HUES48 (cell line): ENCODE results near the gene HKDC1.

Source experiments
- H3K27ac ChIP-seq: one replicate; pipeline ENCODE4 v1.7.0; 2013; ENCODE audit warnings: low read depth, low read length, inconsistent platforms
- H3K27me3 ChIP-seq: 2 replicates; pipeline ENCODE4 v1.6.1; 2013; ENCODE audit warnings: mild to moderate bottlenecking, low read length; ENCODE audit not compliant: control insufficient read depth, insufficient read depth
- H3K36me3 ChIP-seq: 2 replicates; pipeline ENCODE4 v1.6.1; 2013; ENCODE audit warnings: low read length; ENCODE audit not compliant: control insufficient read depth, insufficient read depth
- H3K4me1 ChIP-seq: 2 replicates; pipeline ENCODE4 v1.6.1; 2013; ENCODE audit warnings: mild to moderate bottlenecking, low read length; ENCODE audit not compliant: control insufficient read depth, insufficient read depth
- H3K4me3 ChIP-seq: 2 replicates; pipeline ENCODE4 v1.5.1; 2013; ENCODE audit warnings: mild to moderate bottlenecking, low read depth, low read length
- H3K9ac ChIP-seq: 2 replicates; pipeline ENCODE4 v1.6.1; 2013; ENCODE audit warnings: mild to moderate bottlenecking, low read depth, low read length, moderate library complexity
- H3K9me3 ChIP-seq: 2 replicates; pipeline ENCODE4 v1.6.1; 2013; ENCODE audit warnings: low read length; ENCODE audit not compliant: control insufficient read depth, insufficient read depth

HKDC1 gene

DNA sequence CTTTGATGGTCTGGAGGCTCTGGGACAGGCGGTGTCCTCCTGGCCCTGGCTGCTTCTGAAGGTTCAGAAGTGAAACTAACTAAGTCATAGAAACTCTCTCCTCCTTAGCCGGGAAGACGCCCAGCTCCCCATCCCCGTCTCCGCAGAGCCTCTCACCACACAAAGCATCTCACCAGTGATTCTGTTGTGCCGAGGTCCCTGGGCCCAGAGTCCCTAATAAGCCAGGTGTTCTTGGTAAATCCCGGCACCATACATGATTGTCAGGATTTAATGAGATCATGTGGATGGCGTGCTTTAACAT lies 9.4 kb downstream of the HKDC1 start:
- no peaks in the 10 kb centered on the region for H3K4me1 ChIP-seq
- no peaks in the 10 kb centered on the region for H3K9me3 ChIP-seq
- no peak overlapping the region for H3K4me3 ChIP-seq
- no peaks in the 10 kb centered on the region for H3K27me3 ChIP-seq
- H3K36me3 ChIP-seq: no peaks in the 10 kb centered on the region
- H3K9ac ChIP-seq: no peak overlapping the region
- no peak overlapping the region for H3K27ac ChIP-seq

DNA sequence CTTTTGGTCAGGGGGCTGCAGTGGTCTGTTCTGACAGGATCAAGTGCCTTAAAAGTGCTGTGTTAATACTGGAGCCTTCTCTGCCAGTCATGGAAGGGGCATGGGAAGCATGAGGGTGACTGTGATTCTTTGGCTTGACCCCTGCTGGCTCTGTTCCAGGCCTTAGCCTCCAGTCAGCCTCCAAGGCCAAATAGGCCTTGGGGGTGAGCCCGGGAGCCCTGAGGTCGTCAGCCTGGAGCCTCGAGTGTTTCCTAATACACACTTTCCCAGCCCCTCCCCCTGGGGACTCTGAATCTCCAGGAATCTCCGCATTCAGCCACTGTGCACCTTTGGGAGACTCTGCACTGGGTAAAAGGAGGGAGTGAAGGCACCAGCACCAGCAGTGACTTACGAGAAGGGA lies 10.0 kb downstream of the HKDC1 start:
- Histone ChIP-seq H3K36me3 (no peaks in the 10 kb centered on the region), H3K27ac (no peak overlapping the region), H3K9ac (no peak overlapping the region), H3K9me3 (no peaks in the 10 kb centered on the region), H3K27me3 (no peaks in the 10 kb centered on the region), H3K4me3 (no peak overlapping the region), H3K4me1 (no peaks in the 10 kb centered on the region)

DNA sequence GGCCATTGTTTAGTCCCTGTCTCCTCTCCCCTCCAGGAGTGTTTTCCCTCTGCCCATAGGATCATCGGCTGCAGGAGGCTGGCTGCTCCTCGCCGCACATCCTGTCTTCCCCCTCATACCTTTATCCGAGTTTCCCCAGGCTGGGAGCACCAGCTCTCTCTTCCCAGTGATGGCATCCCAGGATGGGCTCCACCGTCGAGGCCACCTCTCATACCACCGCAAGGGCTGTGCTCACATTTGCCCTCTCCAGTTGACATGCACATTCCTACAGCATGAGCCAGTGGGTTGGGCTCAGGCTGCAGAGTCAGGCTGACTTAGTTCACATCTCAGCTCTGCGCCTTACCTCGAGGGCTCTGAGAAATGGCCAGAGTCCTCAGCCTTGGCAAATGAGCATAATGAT lies 12.1 kb downstream of the HKDC1 start:
- Histone ChIP-seq H3K27me3 (no peaks in the 10 kb centered on the region), H3K27ac (no peak overlapping the region), H3K4me1 (no peaks in the 10 kb centered on the region), H3K9ac (no peak overlapping the region), H3K9me3 (no peaks in the 10 kb centered on the region), H3K36me3 (no peaks in the 10 kb centered on the region), H3K4me3 (no peak overlapping the region)

DNA sequence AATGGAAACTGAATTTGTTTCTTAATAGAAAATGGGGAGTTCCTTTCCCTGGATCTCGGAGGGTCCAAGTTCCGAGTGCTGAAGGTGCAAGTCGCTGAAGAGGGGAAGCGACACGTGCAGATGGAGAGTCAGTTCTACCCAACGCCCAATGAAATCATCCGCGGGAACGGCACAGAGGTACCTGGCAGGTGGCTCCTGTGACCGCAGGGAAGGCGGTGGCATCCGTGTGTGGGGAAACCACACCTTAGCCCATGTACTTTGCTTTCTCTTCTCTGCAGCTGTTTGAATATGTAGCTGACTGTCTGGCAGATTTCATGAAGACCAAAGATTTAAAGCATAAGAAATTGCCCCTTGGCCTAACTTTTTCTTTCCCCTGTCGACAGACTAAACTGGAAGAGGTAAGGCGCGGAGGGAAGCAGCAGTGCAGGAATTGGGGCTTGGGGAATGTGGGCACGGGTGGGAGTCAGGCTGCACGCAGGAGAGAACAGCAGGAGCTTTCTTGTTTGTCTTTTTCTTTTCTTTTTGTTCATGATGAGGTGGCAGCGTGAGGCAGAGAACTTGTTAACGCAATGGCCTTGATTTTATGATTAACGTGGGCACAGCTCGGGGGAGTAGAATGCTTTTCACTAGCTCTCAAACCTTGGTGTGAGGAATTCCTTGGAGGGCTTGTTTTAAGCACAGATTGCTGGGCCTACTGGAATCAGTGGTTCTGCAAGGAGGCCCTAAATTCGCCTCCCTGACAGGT lies 12.8 kb downstream of the HKDC1 start:
- Histone ChIP-seq H3K9me3 (no peaks in the 10 kb centered on the region), H3K27ac (no peak overlapping the region), H3K36me3 (no peaks in the 10 kb centered on the region), H3K4me3 (no peak overlapping the region), H3K4me1 (no peaks in the 10 kb centered on the region), H3K9ac (no peak overlapping the region), H3K27me3 (no peaks in the 10 kb centered on the region)

DNA sequence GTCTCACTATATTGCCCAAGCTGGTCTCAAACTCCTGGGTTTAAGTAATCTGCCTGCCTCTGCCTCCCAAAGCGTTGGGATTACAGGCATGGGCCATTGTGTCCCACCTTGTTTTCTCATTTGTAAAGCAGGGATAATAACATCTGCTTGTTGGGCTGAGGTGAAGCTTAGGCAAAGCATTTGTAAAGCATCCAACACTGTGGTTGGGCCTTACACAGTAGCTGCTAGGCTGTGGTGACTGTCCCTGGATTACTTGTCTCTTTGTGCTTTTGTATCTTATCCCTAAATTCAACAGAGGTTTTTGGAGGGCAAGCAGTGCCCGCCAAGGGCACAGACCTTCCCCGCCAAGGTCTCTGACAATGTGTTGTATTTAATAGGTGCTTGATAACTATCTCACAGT lies 14.3 kb downstream of the HKDC1 start:
- Histone ChIP-seq H3K9ac (no peak overlapping the region), H3K9me3 (no peaks in the 10 kb centered on the region), H3K27me3 (no peaks in the 10 kb centered on the region), H3K4me1 (no peaks in the 10 kb centered on the region), H3K4me3 (no peak overlapping the region), H3K27ac (no peak overlapping the region), H3K36me3 (no peaks in the 10 kb centered on the region)

DNA sequence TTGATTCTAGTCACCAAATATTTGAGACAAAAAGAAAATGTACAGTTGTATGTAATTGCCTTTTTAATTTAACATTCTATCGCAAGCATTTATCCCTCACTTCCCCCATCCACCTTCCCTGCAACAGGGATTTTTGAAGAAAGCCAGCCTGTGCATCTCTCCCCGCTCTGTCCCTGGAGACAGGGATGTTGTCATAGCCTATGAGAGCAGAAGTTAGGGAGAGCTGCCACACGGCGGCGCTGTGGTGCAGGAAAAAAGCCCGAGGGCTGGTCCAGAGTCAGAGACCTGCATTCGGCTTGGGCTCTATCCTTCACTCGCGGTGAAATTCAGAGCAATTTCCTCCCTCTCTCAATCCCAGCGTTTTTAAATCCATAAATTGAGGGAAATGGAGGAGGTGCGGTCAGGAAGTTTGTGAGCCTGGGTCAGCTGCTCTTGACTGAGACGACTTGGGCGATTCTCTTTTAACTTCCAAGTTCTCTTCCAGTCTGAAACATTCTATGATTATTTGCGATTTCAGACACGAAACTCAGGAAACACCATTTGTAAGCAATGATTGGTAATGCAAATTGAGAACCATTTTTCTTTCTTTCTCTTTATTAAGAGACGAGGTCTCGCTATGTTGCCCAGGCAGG lies 17.5 kb downstream of the HKDC1 start:
- no peak overlapping the region for H3K9ac ChIP-seq

DNA sequence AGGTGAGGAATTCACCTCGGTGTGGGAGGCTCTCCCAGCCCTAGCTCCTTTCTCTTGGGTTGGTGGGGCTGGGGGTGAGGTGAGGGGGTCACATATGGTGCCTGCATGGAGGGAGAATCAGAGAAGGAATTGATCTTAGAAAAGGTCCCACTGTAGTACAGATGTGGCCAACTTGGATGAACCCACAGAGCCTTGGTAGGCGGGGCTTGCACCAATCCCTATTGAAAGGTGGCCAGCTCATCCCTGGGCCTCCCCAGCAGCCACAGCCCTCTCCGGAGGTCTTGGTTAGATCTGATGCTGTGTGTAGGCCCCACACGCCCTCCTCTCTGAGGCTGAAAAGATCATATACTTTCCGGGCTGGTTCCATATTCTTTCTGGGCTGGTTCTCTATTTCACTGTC lies 19.0 kb downstream of the HKDC1 start:
- no peaks in the 10 kb centered on the region for H3K9me3 ChIP-seq
- H3K27ac ChIP-seq: no peak overlapping the region
- H3K36me3 ChIP-seq: no peaks in the 10 kb centered on the region
- H3K9ac ChIP-seq: no peak overlapping the region
- no peaks in the 10 kb centered on the region for H3K27me3 ChIP-seq
- H3K4me1 ChIP-seq: no peaks in the 10 kb centered on the region
- no peak overlapping the region for H3K4me3 ChIP-seq

More for the DNA sequence above, 17.5 kb downstream of the HKDC1 start:
- Histone ChIP-seq H3K27ac (no peak overlapping the region), H3K36me3 (no peaks in the 10 kb centered on the region), H3K4me3 (no peak overlapping the region), H3K9me3 (no peaks in the 10 kb centered on the region), H3K4me1 (no peaks in the 10 kb centered on the region), H3K27me3 (no peaks in the 10 kb centered on the region)

DNA sequence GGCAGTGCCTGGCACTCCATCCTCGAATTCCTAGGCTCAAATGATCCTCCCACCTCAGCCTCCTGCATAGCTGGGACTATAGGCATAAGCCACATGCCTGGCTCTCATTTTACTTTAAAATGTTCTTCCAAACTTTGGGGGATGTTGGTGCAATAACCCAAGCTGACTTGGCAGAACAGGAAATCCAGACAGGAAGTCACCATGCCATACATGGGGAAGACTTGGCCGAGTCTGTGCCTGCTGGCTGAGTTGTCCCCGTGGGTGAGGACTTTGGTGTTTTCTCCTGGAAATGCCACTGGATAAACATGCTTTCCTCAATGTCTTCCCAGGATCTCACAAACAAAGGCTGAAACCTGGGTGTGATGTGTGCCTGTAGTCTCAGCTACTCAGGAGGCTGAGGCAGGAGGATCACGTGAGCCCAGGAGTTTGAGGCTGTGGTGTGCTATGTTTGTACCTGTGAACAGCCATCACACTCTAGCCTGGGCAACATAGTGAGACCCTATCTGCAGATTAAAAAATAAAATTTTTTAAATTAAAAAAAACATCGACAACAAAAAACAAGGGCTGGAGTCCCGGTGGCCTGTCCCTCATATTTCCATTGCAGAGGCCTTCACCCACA lies 19.8 kb downstream of the HKDC1 start:
- no peaks in the 10 kb centered on the region for H3K4me1 ChIP-seq
- no peak overlapping the region for H3K4me3 ChIP-seq
- no peak overlapping the region for H3K27ac ChIP-seq
- no peaks in the 10 kb centered on the region for H3K9me3 ChIP-seq
- no peaks in the 10 kb centered on the region for H3K27me3 ChIP-seq
- H3K36me3 ChIP-seq: no peaks in the 10 kb centered on the region
- H3K9ac ChIP-seq: no peak overlapping the region

DNA sequence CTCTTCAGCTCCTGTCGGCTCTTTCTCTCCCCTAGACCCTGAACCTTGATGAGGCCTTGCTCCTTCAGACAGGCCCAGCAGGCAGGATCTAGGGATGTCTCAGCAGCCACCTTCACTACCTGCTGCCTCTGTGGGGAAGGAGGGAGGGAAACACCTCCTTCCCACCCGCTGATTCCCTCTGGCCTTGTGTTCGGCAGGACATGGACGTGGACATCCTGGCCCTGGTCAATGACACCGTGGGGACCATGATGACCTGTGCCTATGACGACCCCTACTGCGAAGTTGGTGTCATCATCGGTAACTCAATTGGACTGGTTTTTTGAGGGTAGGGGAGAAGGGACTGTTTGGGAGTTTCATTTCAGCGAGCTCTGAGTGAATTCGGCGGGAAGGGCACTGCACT lies 20.3 kb downstream of the HKDC1 start:
- Histone ChIP-seq H3K27ac (no peak overlapping the region), H3K36me3 (no peaks in the 10 kb centered on the region), H3K9me3 (no peaks in the 10 kb centered on the region), H3K4me1 (no peaks in the 10 kb centered on the region), H3K4me3 (no peak overlapping the region), H3K9ac (no peak overlapping the region), H3K27me3 (no peaks in the 10 kb centered on the region)

DNA sequence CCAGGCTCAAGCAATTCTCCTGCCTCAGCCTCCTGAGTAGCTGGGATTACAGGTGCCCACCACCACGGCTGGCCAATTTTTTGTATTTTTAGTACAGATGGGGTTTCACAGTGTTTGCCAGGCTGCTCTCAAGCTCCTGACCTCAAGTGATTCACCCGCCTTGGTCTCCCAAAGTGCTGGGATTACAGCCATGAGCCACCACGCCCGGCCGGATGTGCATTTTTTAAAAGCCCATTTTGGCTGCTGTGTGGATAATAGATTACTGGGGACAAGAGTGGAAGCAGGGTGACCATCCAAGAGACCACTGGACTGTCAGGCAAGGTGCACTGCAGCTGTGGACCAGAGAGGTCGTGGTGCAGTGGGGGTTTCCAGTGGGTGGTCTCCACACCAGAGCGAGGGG lies 21.4 kb downstream of the HKDC1 start:
- Histone ChIP-seq H3K36me3 (no peaks in the 10 kb centered on the region), H3K27ac (no peak overlapping the region), H3K9ac (no peak overlapping the region), H3K27me3 (no peaks in the 10 kb centered on the region), H3K4me1 (no peaks in the 10 kb centered on the region), H3K9me3 (no peaks in the 10 kb centered on the region), H3K4me3 (no peak overlapping the region)

DNA sequence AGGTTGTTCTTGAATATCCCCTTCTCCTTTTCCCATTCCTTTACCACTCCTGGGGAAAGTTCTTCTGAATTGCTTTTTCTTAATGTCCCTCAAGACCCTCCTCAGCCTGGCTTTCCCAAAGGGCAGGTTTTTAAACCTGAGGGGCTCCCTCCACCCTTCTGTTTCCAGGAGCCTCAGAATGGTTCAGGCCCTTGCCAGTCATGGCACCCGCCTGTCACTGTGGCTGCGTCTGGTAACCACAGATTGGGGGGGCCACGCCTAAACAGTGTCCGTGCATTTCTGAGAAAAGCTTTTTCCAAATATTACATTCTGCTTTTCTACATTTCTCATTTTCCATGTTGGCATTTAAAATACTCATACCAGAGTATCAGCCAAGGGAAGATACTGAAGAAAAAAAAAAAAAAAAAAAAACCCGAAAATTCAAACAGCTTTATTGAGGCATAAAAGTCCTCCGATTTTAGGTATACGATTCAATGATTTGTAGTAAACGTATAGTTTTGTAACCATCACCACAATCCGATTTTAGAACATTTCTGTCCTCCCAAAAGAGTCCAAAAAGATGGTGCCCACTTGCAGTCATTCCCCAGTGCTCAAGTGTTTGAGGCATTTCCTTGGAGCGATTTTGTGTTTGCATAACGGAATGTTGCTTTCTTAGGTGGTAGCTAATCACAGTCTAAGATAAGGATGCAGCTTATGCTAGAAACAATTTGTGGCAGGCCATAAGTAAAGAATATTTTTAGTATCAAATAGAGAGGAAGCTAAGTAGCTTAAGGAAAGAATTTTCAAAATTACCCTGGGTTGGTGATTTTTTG lies 22.1 kb downstream of the HKDC1 start:
- Histone ChIP-seq H3K27ac (no peak overlapping the region), H3K4me1 (no peaks in the 10 kb centered on the region), H3K36me3 (no peaks in the 10 kb centered on the region)

More for the DNA sequence above, 22.1 kb downstream of the HKDC1 start:
- Histone ChIP-seq H3K4me3 (no peak overlapping the region), H3K27me3 (no peaks in the 10 kb centered on the region), H3K9ac (no peak overlapping the region), H3K9me3 (no peaks in the 10 kb centered on the region)
